Measurements from ENCODE around the gene CLCN5.

Gene CLCN5

DNA sequence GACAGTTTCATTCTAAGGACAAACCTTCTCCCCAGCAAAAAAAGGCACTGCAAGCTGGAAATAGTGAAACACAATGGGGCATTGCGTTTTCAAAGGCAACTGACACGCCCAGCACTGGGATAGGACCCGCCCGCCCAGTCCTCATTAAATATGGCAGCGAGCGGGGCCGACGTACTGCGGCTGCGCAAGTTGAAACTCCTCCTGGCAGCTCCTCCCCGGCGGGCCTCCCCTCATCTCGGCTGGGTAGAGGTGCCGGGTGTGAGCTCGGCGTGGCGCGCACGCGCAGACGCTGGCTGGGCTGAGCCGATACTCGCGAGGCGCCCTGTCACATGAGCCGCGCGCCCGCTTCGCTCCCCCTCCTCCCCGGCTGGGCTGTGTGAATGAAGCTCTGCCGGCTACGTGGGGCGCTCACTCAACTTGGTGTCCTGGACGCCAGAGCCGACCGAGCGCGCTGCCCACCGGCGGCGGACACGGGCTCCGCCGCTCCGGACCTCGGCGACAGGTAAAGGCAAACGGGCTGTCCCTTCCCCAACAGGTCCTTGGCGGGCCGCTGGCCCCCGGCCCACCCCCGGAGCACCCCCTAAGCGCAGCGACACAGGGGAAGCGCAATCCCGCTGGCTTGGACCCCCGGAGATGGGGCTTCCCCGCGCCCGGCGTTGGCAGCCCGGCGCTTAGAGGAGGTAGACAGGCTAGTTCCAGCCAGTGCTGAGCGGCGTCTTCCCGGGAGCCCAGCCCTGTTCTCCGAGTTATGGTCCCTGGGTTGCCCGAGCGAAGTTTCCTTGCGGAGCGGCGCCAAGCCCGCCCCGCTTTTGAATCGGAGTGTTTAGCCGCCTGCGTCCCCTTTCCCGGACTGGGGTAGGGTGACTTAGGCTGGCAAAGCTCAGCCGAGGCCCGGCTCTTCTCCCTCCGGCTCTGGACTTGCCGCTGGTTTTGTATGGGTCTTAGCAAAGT, at the start of gene CLCN5:
Gene CLCN5 (plus strand): TSS at position 306 of the 951 bp plus-strand sequence. CDS start 2,703 bp downstream, outside the sequence.
- peak; percentile 96 to 97 for DNase-seq

DNA sequence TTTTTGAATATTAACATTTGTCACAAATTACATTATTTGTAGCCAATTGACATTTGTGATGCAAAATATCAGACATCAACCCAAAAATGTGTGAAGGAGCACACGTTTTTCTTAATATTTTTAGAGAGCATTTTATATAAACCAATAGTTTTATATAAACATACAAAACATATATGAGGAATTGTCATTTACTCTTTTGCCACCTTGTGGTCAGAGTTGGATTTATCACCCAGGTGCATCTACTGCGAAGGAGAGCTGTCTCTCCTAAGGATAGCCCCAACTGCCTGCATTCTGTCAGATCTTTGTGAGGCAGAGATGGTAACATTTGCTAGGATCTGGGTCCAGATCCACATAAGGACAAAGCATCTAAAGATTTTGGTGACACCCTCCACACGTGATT, 45.6 kb upstream of the CLCN5 start:
- peak in 1 of 2 donors; percentile 58 for DNase-seq

DNA sequence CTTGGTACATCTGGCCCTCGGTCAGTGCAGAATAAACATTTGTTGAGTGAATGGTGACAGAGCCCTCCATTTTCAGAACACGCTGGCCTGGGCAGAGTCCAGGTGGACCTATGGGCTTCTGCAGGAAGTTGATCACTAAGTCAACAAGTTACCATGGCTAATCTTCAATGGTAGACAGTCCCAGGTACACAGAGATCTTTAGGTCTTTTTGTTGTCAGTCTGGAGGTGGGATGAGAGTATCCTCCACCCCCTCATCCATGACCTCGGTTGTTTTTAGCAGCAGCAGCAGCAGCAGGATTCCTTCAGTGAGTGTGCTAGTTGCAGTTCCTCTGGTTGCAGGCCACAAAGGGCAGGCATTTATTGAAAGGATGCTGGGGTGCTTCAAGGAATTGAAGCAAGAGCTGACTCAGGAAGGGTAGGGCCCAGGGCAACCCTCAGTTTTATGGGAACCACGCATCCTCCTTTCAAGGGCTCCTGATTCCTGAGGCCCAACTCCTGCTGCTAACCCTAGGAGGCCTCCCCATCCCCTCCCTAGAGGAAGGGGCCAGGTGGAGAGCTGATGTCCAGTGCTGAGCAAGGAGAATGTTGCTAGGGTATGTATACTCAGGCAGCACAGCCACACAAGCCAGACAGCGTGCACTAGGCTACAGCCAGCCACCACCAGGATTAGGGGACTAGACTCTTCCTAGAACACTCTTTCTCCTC, 44.8 kb upstream of the CLCN5 start:
- DNase-seq = no peak

DNA sequence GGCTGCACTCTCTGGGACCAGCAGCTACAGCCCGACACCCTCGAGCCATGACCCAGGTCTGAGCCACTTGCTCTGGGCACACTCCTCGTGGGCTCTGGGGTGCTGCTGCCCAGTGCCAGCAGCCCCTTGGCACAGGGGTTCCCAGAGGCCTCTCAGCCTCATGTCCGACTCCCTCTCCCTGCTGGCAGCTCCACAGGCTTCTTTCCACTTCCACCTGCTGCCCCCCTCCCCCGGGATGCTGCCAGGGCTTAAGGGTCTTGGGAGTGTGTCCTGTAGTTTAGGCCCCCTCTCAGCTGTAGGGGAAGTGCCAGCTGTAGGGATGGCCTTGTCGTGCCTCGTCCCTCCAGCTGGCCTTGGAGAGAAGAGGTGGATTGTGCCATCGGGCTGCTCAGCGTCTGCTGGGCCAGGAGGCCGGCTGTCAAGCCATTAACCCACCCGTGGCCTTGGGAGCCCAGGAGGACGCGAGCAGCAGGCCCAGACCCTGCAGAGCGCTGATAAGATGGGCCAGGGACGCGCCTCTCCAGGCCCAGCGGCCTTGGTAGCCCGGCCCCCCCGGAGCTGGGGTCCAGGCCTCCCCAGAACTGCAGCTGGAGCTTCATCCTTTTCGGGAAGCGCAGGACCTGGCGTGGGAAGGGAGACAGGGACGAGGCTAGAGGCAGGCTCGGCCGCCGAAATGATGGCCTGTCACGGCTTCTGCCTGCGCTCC, 44.1 kb upstream of the CLCN5 start:
- DNase-seq = no peak

DNA sequence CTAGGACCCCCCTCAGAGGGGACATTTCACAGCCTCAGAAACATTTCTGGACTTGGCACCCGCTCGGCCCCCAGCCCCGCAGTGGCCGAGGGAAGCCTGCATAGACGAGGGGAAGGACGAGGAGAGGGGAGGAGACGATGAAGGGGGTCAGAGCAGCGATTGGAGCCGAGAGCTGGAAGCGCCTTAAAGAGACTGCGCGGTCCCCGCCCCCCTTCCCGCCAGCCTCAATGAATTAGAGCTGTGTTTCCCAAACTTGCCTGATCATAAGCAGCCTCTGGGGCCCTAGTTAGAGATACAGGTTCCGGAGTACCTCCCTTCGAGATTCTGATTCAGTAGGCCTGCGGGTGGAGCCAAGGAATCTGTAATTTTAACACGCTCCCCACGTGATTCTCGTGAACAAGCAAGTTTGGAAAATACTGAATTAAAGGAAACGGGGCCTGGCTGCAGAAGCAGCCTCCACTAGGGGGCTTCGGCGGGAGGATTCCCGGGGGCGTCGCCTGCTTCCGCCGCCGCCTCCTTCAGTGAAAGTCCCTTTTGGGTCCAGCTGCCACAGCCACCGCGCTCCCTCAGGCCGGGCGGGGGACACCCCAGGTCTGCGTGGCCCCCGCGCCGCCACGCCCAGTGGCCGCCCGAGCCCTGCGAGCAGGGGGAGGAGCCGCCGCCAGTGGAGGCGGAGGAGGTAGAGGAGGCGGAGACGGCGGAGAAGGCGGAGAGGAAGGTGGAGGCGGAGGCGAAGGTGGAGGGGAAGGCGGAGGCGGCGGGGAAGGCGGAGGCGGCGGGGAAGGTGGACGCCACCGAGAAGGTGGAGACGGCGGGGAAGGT, 43.4 kb upstream of the CLCN5 start, which contains the start of gene USP27X:
Gene USP27X (plus strand): TSS at position 651 of the 822 bp plus-strand sequence. CDS start 824 bp downstream, outside the sequence.
- DNase-seq = peak; percentile 85 to 90

DNA sequence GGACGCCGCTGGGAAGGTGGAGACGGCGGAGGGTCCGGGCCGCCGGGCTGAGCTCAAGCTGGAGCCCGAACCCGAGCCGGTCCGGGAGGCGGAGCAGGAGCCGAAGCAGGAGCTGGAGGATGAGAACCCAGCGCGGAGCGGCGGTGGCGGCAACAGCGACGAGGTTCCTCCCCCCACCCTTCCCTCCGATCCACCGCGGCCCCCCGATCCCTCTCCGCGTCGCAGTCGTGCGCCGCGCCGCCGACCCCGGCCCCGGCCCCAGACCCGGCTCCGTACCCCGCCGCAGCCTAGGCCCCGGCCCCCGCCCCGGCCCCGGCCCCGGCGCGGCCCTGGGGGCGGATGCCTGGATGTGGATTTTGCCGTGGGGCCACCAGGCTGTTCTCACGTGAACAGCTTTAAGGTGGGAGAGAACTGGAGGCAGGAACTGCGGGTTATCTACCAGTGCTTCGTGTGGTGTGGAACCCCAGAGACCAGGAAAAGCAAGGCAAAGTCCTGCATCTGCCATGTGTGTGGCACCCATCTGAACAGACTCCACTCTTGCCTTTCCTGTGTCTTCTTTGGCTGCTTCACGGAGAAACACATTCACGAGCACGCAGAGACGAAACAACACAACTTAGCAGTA, 42.6 kb upstream of the CLCN5 start:
- DNase-seq = peak in 1 of 2 donors; percentile 17

DNA sequence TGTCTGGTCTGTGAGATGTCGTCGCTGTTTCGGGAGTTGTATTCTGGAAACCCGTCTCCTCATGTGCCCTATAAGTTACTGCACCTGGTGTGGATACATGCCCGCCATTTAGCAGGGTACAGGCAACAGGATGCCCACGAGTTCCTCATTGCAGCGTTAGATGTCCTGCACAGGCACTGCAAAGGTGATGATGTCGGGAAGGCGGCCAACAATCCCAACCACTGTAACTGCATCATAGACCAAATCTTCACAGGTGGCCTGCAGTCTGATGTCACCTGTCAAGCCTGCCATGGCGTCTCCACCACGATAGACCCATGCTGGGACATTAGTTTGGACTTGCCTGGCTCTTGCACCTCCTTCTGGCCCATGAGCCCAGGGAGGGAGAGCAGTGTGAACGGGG, 41.7 kb upstream of the CLCN5 start:
- DNase-seq = no peak

DNA sequence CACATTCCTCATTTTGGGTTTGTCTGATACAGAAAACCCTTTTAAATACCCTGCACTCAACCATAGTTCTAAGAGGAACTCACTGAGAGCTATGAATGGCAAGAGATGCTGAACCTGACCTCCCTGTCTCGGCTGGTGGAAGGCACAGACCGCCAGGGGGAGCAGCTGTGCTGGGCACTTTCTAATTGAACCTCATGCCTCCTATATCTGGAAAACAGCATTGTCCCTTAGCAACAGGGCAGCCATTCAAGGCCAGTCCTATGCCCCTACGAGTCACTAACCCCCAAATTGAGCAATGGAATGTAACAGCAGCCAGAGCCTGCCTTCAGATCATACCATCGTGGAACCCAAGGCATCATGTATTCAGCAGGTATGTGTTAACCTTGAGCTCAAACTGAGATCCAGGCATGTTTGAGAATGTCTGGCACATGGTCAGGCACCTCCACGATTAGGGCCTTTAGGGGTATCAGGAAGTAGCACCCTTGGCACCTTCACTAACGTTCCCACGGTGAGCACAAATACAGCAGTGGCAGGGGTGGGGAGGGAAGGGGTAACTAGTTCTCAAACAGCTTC, 38.0 kb upstream of the CLCN5 start:
- DNase-seq = peak; percentile 59 to 60

DNA sequence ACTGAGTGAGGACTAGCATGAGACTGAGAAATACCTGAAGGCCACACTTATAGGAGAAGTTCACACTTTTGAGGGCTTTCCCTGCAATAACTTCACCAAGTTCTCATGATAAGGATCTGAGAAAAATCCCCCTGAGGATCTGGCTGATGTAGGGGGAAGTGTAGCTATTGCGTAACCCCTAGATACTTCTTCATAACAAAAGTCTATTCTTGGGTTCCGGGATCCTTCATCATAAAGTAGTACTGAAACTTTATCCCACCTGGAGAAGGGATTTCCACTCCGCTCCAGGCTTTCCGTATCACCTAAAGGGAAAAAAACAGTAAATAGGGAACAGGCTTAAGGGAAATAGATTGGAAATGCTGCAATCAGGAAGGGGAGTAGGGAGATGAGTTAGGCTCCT, 29.9 kb upstream of the CLCN5 start:
- DNase-seq = no peak

DNA sequence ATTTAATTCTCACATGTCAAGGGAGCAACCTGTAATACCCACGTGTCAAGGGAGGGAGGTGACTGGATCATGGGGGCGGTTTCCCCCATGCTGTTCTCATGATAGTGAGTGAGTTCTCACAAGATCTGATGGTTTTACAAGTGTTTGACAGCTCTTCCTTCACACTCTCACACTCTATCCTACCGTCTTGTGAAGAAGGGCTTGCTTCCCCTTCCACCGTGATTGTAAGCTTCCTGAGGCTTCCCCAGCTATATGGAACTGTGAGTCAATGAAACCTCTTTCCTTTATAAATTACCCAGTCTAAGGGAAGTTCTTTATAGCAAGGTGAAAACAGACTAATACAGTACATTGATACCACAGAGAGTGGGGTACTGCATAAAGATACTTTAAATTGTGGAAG, 25.4 kb upstream of the CLCN5 start:
- DNase-seq = no peak

DNA sequence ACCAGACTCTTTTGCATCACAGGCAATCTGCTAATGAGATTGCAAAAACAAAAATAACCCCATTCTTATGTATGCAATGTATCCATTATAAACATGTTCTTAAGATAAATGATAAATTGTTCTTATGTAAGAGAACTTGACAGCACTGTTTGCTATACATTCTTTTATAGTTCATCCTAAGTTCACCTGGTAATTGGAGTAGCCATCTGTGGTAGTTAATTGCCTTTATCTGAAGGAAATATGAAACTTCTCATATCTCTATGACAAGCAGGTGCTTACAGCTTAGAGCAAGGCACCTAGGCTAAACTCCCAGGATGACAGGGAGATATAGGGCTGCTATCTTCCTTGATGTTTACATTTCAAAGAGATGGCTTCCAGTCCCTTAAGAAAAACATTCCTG, 21.3 kb upstream of the CLCN5 start:
- no peak for DNase-seq

DNA sequence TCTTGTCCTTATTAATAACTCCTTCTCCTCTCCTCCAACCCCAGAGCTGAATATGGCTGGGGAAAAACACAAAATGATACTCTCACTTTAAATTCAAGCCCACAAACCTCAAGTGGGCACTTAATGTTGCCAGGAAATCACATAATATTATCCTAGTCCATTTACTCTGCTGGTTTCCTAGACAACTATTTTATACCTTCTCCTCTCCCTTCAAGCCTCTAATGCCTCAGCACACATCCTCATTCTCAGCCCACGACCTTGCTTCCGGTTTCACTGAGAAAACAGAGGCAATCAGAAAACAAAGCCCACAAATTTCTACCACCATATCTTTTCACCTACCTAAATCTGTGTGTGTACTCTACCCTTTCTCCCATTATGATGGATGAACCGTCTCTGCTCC, 12.1 kb upstream of the CLCN5 start:
- no peak for DNase-seq

DNA sequence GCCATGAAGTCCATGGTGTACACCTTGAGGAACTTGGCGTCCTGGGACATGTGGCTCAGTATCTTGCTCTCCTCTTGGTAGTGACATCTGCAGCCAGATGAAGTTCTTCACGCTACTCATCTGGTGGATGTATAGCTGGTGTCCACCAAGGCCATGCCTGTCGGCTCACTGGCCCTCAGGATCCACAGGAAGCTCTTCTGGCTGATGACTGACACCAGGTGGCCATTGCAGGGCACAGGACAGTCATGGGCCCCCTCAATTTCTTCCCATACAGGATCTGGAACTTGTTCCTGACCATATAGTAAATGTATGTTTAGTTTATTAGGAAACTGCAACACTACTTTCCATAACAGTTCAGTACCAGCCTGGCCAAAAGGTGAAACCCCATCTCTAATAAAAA, 10.3 kb upstream of the CLCN5 start:
- DNase-seq = no peak

DNA sequence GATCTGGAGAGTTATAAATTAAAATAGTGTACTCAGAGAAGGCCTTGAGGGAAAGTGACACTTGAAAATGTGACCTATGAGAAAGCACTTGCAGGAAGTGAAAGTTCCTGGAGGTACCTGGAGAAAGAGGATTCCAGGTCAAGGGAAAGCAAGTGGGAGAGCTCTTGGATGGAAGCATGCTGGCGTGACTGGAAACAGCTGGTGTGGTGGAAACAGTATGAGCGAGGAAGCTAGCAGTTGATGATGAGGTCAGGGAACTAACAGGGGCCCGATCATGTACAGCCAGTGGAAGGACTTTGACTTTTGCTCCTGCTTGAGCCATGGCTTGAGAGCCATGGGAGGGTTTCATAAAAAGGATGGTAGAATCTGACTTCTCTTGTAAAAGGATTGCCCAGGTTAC, 9.5 kb upstream of the CLCN5 start:
- no peak for DNase-seq

DNA sequence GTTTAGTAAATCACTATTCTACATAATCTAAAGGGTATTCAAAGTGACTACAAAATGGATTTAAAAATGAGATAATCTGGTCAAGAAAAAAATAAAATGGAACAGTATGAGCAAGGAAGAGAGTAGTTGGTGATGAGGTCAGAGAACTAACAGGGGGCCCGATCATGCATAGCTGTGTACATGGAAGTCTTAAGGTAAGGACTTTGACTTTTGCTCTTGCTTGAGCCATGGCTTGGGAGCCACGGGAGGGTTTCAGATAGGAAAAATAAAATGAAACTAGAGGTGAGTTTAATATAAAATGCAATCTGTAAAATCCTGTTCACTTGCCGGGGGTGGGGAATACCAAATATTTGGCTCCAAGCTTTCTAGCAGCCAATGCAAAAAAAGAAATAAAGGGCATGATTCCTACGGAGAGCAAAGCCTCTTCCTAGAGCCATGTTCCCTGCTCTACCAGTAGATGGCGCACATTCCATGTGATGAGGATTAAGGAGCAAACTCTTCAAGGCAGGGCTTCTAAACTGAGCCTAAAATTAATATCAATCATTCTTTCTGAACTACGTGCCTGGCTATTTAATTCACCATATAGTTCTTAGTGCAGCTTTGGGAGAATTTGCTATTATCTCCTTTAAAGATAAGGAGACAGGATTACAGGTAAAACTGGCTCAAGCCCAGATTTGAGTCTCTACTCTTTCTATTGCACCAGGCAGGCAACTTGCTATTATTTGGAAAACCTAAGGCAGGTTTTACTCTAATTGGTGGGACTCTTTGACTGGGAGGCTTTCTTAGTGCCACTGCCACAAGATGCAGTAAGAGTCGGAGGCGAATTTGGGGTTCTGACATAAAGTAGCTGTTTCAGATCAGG, 6.8 kb upstream of the CLCN5 start:
- DNase-seq = peak; percentile 40 to 68

DNA sequence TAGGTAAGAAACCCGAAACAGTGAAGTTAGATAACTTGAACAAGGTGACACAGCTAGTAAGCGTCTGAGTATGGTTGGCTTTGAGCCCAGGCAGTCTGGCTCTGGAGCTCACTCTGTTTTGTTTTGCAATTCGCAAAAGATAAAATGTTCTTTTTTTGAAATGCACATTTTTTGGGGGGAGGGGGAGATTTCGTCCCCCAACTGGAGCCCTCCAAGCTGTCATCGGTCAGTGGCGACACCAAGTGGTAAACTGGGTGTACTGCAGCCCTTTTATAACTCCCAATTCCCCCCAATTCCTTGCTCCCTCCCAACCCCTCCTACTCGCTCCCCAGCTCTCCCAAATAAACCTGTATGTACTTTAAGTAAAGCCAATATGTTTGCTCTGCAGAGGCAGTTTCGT, 2.8 kb upstream of the CLCN5 start:
- peak; percentile 2 to 32 for DNase-seq

DNA sequence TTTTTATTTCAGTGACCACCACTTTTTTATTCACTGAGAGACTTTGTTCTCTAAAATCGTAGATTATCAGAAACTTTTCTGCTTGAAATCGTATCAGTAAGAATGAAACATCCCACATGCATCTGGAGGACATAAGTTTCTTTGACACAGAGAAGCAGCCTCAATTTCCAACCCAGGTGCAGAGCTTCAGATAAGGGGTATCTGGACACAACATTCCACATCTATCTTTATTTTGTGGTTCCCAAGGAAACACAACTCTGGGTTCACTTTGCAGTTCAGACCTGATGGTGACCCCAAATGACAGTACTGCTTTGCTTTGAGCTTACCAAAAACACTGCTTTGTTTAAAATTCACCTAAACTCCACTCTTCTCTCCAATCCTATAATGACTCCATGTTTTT, 1.3 kb upstream of the CLCN5 start:
- no peak for DNase-seq

DNA sequence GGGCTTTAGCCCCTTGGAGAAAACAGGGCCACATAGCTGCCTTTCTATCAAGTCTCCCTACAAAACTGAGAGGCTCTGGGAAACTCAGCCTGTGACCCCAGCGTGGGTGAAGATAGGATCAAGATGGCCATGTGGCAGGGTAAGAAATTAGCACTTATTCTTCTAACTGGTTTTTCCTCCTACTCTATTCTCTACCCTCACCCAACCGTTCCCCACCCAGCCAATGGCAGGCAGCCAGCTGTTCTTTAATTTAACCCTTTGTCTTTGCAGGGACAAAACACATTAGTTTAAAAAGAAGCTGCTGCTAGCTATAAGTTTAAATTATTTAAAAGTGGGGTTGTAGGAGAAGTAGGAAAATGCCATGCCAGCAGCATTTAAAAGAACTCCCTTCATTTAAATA, 2.8 kb downstream of the CLCN5 start:
- no peak for DNase-seq

DNA sequence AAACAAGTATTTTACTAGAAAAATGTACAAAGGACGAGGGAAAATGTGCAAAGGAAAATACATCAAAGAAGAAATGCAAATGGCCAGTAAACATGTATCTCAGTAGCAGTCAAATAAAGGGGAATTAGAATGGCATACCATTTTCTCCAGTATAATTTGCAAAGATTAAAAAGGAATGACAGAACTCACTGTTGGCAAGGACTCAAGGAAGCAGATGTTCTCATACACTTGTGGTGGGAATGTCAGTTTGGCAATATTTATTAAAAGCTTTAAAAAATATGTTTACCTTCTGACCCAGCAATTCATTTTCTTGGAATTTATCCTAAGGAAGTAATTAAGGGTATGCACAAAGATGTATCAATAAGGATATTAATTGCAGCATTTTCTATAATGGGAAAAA, 7.6 kb downstream of the CLCN5 start:
- DNase-seq = no peak

DNA sequence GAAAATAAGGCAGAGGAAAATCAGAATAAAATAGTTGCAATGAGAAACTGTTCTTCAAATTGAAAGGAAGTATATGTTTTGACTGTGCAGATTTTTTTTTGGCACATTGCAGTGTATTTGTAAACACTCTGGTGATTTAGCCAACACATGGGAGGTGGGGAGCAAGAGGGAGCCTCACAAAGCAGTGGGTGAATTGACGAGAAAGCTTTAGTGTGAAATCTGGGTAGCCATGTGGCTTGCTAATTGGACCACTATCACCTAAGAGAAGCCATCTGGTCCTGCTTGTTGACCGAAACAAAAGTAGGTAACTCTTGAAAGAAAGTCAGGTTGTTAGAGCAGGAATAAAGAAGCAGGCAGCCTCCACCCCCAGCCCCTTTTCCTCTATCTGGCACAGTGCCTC, 10.4 kb downstream of the CLCN5 start:
- DNase-seq = no peak

DNA sequence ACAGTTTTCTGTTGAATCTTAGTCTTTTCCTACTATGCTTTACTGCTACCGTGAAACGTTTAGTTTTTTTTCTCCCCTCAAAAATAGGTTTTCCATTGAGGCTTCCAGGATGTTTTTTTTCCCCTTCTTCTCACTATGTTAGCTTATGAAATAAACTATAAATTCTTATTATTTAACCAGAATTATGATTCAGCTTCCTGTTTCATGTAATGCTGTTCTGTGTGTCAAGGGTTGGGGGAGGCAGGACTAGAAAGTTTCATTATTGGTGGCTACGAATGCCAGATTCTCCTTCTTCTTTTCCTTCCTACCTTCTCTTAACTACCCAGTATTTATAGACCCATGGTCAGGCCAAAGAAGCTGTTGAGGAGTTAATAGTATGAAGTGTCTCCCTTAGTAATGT, 11.8 kb downstream of the CLCN5 start:
- DNase-seq = no peak

All from CD4-positive, alpha-beta T cell treated with Interferon alpha-2 for 1 hour (primary cell).